HG02798 (cell line): ENCODE measurements around the gene RBBP6.
"Not testable (repeated sequence)": the region's sequence is repeated elsewhere in the genome, so short reads cannot be mapped to it uniquely, and the experiment has no call there.

Experiments used
- ATAC-seq: cut with Tn5 transposase; IDR thresholded peaks from one replicate; pipeline ENCODE4 v1.9.1; 2021; ENCODE audit warnings: mild to moderate bottlenecking; ENCODE audit not compliant: unreplicated experiment, poor library complexity

The RBBP6 gene

DNA sequence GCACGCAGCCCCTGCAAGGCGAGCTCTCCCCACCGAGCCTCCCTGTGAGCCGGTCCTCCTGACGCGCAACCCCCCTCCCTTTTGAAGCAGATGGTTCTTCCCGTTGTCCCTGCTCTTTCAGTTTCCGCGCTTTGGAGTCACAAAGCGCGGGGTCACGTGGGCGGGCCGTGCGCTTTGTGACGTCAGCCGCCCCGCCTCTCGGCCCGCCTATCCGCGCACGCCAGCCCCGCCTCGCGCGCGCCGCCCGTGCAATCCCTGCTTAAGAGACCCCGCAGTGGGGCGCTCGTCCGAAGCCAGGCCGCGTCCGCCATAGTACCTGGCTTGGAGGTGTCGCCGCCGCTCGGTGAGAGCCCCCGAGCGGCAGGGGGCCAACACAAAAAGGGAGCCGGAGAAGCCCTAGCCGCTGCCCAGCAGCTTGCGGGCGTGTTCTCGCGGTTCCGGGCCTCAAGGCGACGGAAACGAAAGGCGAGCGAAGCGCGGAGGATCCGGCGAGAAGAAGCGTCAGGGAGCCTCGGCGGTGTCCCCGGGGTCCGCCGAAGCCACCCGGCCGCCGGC is at the start of gene RBBP6:
RBBP6 (plus strand) TSS at position 272 of the 555 bp plus-strand sequence. CDS start 1,061 bp downstream, outside the sequence.
- peak; percentile 95 for ATAC-seq

DNA sequence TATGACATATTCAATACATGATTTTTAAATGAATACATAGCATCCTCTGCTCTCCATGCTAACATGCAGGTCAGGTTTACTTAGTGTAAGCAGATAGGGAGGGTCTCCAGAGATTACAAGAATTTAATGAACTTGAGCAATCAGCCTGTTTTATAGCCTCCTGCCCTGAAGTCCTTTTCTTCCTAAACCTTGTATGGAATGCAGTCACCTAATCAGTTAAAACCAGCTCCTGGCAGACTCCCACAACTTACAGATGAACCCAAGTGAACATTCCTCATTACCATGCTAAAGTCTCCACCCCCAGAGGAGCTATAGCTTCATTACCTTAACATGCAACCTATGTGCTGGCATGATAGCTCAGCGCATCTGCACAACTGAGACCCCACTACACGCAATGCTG is 48.5 kb upstream of the RBBP6 start:
- ATAC-seq: no peak

- no peak for ATAC-seq
These were observed 47.6 kb upstream of the RBBP6 start for GRCh38 chr16:24491731-24492130.

DNA sequence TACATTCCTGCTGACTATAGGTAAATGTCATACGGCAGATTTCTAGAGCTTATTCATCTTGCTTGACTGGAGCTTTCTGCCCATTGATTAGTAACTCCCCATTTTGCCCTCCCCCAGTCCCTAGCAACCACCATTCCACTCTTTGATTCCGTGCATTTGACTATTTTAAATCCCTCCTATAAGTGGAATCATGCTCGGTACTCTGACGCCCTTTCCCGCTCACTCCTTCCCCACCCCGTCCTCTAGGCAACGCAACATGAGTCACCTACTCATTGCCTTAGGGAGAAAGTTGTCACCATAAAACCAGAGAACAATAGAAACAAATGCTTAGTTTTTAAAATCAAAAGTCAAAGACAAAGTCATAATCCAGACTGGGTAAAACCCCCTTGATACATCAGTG is 45.5 kb upstream of the RBBP6 start:
- no peak for ATAC-seq

- not testable (repeated sequence) for ATAC-seq
These were observed 44.2 kb upstream of the RBBP6 start for GRCh38 chr16:24495207-24495606.

GRCh38 chr16:24497440-24497839 is 41.9 kb upstream of the RBBP6 start:
- ATAC-seq: no peak

- ATAC-seq: no peak
These were observed 40.1 kb upstream of the RBBP6 start for GRCh38 chr16:24499193-24499814.

DNA sequence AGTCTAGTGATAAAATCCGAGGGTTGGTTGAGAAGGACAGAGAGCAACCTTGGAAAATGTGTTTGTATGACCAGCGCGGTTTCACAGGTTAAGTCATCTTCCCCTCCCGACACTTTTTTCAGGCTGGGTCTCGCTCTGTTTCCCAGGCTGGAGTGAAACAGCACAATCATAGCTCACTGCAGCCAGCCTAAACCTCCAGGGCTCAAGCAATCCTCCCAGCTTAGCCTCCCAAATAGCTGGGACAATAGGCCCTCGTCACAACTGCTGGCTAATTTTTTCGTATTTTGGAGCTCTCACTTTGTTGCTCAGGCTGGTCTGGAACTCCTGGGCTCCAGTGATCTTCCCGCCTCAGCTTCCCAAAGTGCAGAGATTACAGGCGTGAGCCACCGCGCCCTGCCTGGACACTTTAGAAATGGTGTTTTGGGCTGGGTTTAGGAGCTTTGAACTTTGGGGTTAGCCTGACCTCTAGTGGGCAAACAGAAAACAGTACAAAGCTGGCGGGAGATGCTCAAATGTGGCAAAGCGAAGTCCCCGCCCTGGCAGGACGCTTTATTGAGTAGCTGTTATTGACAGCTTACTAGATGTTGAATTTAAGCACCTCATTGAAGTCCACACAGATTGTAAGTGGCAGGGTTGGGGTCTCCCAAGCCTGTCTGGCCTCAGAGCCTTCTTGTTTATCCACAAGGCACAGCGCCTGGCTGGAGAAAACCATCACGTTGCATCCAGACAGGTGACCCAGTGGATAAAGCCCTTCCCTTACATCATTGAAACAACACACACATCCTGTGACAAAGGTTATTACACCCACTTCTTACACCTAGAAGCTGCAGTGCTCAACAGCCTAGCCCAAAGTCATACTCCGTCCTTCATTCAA is 34.7 kb upstream of the RBBP6 start:
- peak; percentile 57 for ATAC-seq

DNA sequence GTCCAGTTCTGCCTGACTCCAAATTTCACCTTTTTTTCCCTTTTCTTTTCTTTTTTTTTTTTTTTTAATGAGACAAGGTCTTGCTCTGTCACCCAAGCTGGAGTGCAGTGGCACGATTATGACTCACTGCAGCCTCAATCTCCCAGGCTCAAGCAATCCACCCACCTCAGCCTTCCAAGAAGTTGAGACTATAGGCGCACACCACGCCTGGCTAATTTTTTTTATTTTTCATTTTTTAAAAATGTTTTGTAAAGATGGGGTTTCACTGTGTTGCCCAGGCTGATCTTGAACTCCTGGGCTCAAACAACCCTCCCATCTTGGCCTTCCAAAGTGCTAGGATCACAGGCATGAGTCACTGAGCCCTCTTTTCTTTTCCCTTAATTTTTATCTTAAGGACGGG is 33.4 kb upstream of the RBBP6 start:
- no peak for ATAC-seq

GRCh38 chr16:24507959-24508480 is 31.3 kb upstream of the RBBP6 start:
- ATAC-seq: no peak

- ATAC-seq: no peak
These were observed 30.8 kb upstream of the RBBP6 start for GRCh38 chr16:24508614-24509013.

DNA sequence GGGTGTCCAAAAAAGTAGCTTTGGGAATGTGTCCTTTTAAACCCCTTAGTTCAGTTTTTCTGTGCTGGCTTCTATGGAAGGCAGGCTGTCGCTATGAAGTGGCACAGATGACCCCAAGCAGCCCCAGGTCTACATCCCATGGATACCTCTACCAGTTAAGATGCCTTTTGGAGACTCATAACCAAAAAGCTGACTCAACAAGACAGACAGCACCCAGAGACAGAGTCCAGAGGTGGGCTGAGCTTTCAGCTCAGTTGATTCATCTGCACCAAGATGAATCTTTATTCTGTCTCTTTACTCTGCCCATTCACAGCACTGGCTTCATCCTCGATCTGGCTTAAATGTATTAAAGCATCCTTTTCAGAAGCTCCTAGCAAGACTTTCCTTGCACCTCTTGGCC is 29.8 kb upstream of the RBBP6 start:
- ATAC-seq: no peak

DNA sequence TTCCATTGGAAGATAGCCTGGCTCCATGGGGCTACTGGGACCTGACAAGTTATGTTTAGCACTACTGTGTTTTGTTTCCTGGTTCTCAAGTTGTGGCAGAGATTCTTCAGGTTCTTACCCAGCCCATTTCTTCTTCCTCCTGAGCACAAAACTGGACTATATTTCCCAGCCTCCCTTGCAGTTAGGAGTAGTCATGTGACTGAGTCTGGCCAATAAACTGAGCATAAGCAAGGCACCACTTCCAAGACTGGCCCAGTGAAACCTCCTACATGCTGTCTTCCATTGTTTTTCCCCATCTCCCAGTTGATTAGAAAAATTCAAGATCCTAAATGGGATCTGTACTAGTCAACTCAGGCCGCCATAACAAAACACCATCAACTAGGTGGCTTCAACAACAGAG is 28.2 kb upstream of the RBBP6 start:
- ATAC-seq: no peak

- ATAC-seq: no peak
These were observed 27.6 kb upstream of the RBBP6 start for GRCh38 chr16:24511792-24512191.

DNA sequence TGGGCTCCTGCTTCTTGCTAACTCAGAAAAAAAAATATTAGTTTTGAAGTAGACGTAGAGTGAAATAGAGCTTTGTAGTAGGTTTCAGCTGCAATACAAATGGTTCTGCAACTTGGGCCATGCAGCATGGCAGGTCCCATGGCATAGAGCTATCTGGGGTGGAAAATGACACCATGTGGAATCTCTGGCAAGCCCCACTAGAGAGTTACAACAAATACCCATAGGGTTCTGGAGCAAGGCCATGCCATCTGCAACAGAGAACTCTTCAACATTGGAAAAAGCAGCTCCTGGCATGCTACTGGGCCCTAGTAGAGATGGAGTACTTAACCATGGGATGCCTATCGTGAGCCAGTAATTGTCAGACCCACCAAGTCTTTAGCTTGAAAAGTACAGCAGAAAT is 25.3 kb upstream of the RBBP6 start:
- no peak for ATAC-seq

GRCh38 chr16:24515186-24515585 is 24.2 kb upstream of the RBBP6 start:
- ATAC-seq: no peak

GRCh38 chr16:24516900-24517669 is 22.3 kb upstream of the RBBP6 start:
- no peak for ATAC-seq

DNA sequence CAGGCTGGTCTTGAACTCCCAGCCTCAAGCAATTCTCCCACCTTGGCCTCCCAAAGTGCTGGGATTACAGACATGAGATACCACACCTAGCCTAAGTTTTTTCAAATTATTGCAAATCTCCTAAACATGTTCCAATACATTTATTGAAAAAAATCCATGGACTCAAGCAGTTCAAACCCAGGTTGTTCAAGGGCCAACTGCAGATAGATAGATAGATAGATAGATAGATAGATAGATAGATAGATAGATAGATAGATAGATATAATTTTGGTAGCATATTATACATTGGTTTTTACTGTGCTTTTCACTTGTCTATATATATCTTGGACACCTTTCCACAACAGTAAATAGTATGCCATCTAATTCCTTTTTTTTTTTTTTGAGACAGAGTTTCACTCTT is 20.9 kb upstream of the RBBP6 start:
- no peak for ATAC-seq

GRCh38 chr16:24520983-24521382 is 18.4 kb upstream of the RBBP6 start:
- ATAC-seq: no peak

DNA sequence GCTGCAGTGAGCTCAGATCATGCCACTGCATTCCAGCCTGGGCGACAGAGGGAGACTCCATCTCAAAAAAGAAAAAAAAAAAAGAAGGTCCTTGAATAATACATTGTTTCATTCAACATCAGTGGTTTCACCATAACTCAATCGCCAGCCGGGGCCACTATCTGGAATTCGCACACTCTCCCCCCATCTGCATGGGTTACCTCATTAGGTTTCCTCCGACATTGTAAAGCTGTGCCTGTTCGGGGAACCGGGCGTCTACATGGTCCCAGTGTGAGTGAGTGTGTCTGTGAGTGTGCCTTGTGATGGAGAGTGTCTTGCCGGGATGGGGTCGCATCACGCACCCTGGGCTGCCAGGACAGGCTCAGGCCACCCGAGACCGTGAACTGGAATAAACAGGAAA is 16.6 kb upstream of the RBBP6 start:
- no peak for ATAC-seq

GRCh38 chr16:24523569-24523968 is 15.8 kb upstream of the RBBP6 start:
- ATAC-seq: no peak
